WTC11 (cell line): Measurements from ENCODE around the gene MID2. TPM values are rescaled to one million over a fixed set of nuclear protein-coding genes. Genes with fewer than 3 reads are reported as not detected.
A peak's percentile ranks its signal among the peaks of the same experiment; 100 is the strongest.

ENCODE experiments used
- ATAC-seq: fragments of 200-7000 bp; cut with Tn5 transposase; 2 replicates; pipeline ENCODE4 v1.10.0; 2021; ENCODE audit warnings: mild to moderate bottlenecking, moderate library complexity
- Bru-seq: library from RNA; stranded (reverse); fragments of 400-500 nt; gene quantifications from one replicate; lab custom pipeline; 2021; lab: Mats Ljungman, UMichigan
- CTCF ChIA-PET: fragments of 300-600 bp; sonication (Branson Sonifier 250); formaldehyde crosslinking; loops from one replicate; lab custom pipeline; 2021; ENCODE audit warnings: antibody characterized with exemption; lab: Charles Lee
- POLR2A ChIA-PET: fragments of 350-600 bp; sonication (Branson Sonifier 250); formaldehyde crosslinking; loops from one replicate; lab custom pipeline; 2021; ENCODE audit warnings: antibody characterized with exemption; lab: Charles Lee
- DNase-seq: peaks from one replicate; pipeline ENCODE4 v3.0.0; 2021; ENCODE audit warnings: low spot score
- H3K27ac Mint-ChIP-seq: 2 replicates; pipeline ENCODE4 v1.8.0; 2021; ENCODE audit warnings: mixed read lengths
- H3K27me3 Mint-ChIP-seq: 2 replicates; pipeline ENCODE4 v1.8.0; 2021; ENCODE audit warnings: low read depth, mild to moderate bottlenecking, moderate library complexity, mixed read lengths
- H3K36me3 Mint-ChIP-seq: 2 replicates; pipeline ENCODE4 v1.8.0; 2021; ENCODE audit warnings: mixed read lengths
- H3K4me1 Mint-ChIP-seq: 2 replicates; pipeline ENCODE4 v1.8.0; 2022; ENCODE audit warnings: mixed read lengths
- H3K4me3 Mint-ChIP-seq: 2 replicates; pipeline ENCODE4 v1.8.0; 2021; ENCODE audit warnings: mild to moderate bottlenecking, moderate library complexity, mixed read lengths
- H3K9me3 Mint-ChIP-seq: 2 replicates; pipeline ENCODE4 v1.8.0; 2021; ENCODE audit warnings: mixed read lengths
- FOXK1 ChIP-seq: sonication (generic); formaldehyde crosslinking; IDR thresholded peaks from 2 replicates; pipeline ENCODE4 v1.8.0; 2022; ENCODE audit warnings: mild to moderate bottlenecking, moderate library complexity, missing genetic modification reagents
- GRHL2 ChIP-seq: fragments of 250-450 bp; sonication (Bioruptor Pico); IDR thresholded peaks from 2 replicates; pipeline ENCODE4 v1.8.0; 2022; ENCODE audit warnings: mild to moderate bottlenecking, moderate library complexity; ENCODE audit not compliant: insufficient replicate concordance, severe bottlenecking
- HMGA2 ChIP-seq: fragments of 250-450 bp; sonication (Bioruptor Pico); IDR thresholded peaks from 2 replicates; pipeline ENCODE4 v1.4.0; 2021; ENCODE audit warnings: mild to moderate bottlenecking, moderate library complexity
- IRF2 ChIP-seq: sonication (generic); formaldehyde crosslinking; IDR thresholded peaks from 2 replicates; pipeline ENCODE4 v1.8.0; 2022; ENCODE audit warnings: low read depth, missing genetic modification reagents, borderline replicate concordance
- NR3C1 ChIP-seq: sonication (generic); formaldehyde crosslinking; conservative IDR thresholded peaks from 2 replicates; pipeline ENCODE4 v1.8.1; 2023; ENCODE audit warnings: low read depth, mild to moderate bottlenecking, missing genetic modification reagents
- OVOL2 ChIP-seq: fragments of 250-450 bp; sonication (Bioruptor Pico); IDR thresholded peaks from 2 replicates; pipeline ENCODE4 v1.9.0; 2021; ENCODE audit warnings: mild to moderate bottlenecking, borderline replicate concordance
- RORB ChIP-seq: fragments of 250-450 bp; sonication (Bioruptor Pico); IDR thresholded peaks from 2 replicates; pipeline ENCODE4 v1.9.0; 2021; ENCODE audit warnings: mild to moderate bottlenecking
- SMAD4 ChIP-seq: sonication (generic); formaldehyde crosslinking; IDR thresholded peaks from 2 replicates; pipeline ENCODE4 v1.8.0; 2022; ENCODE audit warnings: mild to moderate bottlenecking, missing genetic modification reagents
- ZNF219 ChIP-seq: sonication (generic); formaldehyde crosslinking; IDR thresholded peaks from 2 replicates; pipeline ENCODE4 v1.8.0; 2023; ENCODE audit warnings: missing genetic modification reagents, mild to moderate bottlenecking, borderline replicate concordance
- ZNF423 ChIP-seq: fragments of 250-450 bp; sonication (Bioruptor Pico); IDR thresholded peaks from 2 replicates; pipeline ENCODE4 v2.1.2; 2022; ENCODE audit warnings: mild to moderate bottlenecking, moderate library complexity
- long read RNA-seq, 3 experiments: library from RNA in 1 of 3; library from capped mRNA in 1 of 3; library from polyadenylated mRNA in 1 of 3; unstranded in 2 of 3; stranded (forward) in 1 of 3; transcript quantifications; one replicate each; pipeline ENCODE4 v2.0.0, GENCODE V29; 2021
- total RNA-seq: library from RNA; stranded (reverse); gene quantifications from 3 replicates; pipeline ENCODE4 v1.2.3, GENCODE V29; 2021
- TF ChIP-seq, protein P1 (sequence below): fragments of 250-450 bp; sonication (Bioruptor Pico); conservative IDR thresholded peaks from 2 replicates; pipeline ENCODE4 v1.9.0; 2021; ENCODE audit warnings: mild to moderate bottlenecking
- TF ChIP-seq, protein P2 (sequence below): fragments of 250-450 bp; sonication (Bioruptor Pico); IDR thresholded peaks from 2 replicates; pipeline ENCODE4 v1.9.0; 2021; ENCODE audit warnings: moderate library complexity, mild to moderate bottlenecking, inconsistent platforms, borderline replicate concordance
- TF ChIP-seq, protein P3 (sequence below): sonication (generic); formaldehyde crosslinking; IDR thresholded peaks from 2 replicates; pipeline ENCODE4 v1.8.1; 2022; ENCODE audit warnings: missing genetic modification reagents, borderline replicate concordance
- TF ChIP-seq, protein P4 (sequence below): sonication (generic); formaldehyde crosslinking; IDR thresholded peaks from 2 replicates; pipeline ENCODE4 v1.8.1; 2023; ENCODE audit warnings: mild to moderate bottlenecking, missing genetic modification reagents, borderline replicate concordance
- TF ChIP-seq, protein P5 (sequence below): sonication (generic); formaldehyde crosslinking; IDR thresholded peaks from 2 replicates; pipeline ENCODE4 v1.8.1; 2023; ENCODE audit warnings: mild to moderate bottlenecking, missing genetic modification reagents, moderate library complexity

Gene MID2, protein sequence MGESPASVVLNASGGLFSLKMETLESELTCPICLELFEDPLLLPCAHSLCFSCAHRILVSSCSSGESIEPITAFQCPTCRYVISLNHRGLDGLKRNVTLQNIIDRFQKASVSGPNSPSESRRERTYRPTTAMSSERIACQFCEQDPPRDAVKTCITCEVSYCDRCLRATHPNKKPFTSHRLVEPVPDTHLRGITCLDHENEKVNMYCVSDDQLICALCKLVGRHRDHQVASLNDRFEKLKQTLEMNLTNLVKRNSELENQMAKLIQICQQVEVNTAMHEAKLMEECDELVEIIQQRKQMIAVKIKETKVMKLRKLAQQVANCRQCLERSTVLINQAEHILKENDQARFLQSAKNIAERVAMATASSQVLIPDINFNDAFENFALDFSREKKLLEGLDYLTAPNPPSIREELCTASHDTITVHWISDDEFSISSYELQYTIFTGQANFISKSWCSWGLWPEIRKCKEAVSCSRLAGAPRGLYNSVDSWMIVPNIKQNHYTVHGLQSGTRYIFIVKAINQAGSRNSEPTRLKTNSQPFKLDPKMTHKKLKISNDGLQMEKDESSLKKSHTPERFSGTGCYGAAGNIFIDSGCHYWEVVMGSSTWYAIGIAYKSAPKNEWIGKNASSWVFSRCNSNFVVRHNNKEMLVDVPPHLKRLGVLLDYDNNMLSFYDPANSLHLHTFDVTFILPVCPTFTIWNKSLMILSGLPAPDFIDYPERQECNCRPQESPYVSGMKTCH
- total RNA-seq (3.1 to 6.4 TPM (median 3.3 TPM) in 3 replicates), Bru-seq, nascent RNA (percentile 33 among the genes with signal in this experiment)
- long read RNA-seq, experiment 1, partial matches to known transcripts, result 1 of 3 reads
- long read RNA-seq, experiment 1, other reads (novel, unspliced or antisense), result 0 of 3 reads
- long read RNA-seq, experiment 2, partial matches to known transcripts, result 1 of 6 reads
- long read RNA-seq, experiment 2, other reads (novel, unspliced or antisense), result 2 of 6 reads
- long read RNA-seq, experiment 3, result 0 reads

DNA sequence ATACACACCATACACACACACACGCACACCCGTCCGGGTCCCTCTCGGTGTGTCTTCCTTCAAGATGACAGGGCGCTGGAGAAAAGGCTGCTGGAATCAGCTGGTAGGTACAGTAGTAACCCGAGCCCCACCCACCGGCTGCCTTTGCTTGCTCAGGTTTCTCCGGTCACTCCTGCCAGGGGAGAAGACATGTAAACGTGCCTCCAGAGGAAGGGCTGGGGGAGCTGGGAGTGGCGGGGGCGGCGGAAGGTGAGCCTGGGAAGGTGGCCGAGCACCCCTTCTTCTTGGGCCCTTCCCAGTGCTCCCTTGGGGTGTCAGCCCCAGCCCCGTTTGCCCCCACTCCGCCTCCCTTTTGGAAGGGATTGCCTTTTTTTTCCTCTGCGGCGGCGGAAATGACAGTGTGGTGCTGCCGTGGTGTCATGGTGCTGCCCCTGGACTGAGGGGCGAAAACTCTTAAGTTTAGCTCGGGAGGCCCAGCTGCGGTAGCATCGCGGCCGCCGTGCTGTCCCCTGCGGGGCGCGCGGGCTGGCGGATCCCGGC, at the start of gene MID2:
Gene MID2 (plus strand): TSS at position 169 of the 540 bp plus-strand sequence. CDS start 561 bp downstream, outside the sequence.
- H3K4me1 Mint-ChIP-seq, result peaks cover 14% of the 10 kb centered on the region
- H3K9me3 Mint-ChIP-seq, result no peaks in the 10 kb centered on the region
- peak; percentile 58 for DNase-seq
- ChIA-PET POLR2A (no interaction called here), CTCF (interaction anchor here (0.6 to 1.0 kb wide), 4 partner anchors 24 to 171 kb away, joined by 3 to 4 read pairs (median 3); no protein-coding TSS in a partner anchor)
- H3K36me3 Mint-ChIP-seq, result no peaks in the 10 kb centered on the region
- H3K27ac Mint-ChIP-seq, result no peak within 1 kb of the TSS
- H3K4me3 Mint-ChIP-seq, result peak within 1 kb of the TSS; percentile 60
- TF ChIP-seq OVOL2 (CRISPR knock-in tag) (no peak), ZNF423 (CRISPR knock-in tag) (no peak), FOXK1 (CRISPR knock-in tag) (no peak), HMGA2 (CRISPR knock-in tag) (no peak), IRF2 (CRISPR knock-in tag) (no peak), GRHL2 (CRISPR knock-in tag) (no peak), SMAD4 (CRISPR knock-in tag) (no peak), NR3C1 (CRISPR knock-in tag) (no peak), RORB (CRISPR knock-in tag) (no peak), ZNF219 (CRISPR knock-in tag) (no peak)
- TF ChIP-seq, protein P1, sequence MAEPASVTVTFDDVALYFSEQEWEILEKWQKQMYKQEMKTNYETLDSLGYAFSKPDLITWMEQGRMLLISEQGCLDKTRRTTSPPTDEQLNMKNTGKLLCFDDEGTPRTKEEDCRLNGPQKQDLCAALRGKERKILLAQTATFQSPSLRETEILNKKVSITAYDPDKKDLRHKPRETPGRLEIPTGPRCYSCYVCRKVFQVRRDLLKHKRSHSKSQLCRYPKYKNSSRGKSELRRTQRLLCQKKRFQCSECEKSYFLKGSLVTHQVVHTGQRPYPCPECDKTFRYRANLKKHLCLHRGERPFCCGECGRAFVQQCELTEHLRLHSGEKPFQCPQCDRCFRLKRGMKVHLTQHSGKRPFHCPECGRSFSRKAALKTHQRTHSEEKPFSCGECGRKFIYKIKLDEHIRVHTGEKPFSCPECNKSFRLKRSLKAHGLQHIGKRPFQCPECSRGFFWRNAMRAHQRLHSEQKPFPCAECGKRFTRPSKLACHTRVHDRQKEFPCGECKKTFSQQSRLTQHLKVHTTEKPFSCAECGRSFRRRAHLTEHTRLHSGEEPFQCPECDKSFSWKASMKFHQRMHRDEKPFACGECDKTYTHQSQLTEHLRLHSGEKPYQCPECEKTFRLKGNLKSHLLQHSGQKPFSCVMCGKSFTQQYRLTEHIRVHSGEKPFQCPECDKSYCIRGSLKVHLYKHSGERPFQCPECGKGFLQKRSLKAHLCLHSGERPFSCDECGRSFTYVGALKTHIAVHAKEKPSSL (CRISPR knock-in tag), result no peak
- TF ChIP-seq, protein P2, sequence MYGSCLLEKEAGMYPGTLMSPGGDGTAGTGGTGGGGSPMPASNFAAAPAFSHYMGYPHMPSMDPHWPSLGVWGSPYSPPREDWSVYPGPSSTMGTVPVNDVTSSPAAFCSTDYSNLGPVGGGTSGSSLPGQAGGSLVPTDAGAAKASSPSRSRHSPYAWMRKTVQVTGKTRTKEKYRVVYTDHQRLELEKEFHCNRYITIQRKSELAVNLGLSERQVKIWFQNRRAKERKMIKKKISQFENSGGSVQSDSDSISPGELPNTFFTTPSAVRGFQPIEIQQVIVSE (CRISPR knock-in tag), result no peak
- TF ChIP-seq, protein P3, sequence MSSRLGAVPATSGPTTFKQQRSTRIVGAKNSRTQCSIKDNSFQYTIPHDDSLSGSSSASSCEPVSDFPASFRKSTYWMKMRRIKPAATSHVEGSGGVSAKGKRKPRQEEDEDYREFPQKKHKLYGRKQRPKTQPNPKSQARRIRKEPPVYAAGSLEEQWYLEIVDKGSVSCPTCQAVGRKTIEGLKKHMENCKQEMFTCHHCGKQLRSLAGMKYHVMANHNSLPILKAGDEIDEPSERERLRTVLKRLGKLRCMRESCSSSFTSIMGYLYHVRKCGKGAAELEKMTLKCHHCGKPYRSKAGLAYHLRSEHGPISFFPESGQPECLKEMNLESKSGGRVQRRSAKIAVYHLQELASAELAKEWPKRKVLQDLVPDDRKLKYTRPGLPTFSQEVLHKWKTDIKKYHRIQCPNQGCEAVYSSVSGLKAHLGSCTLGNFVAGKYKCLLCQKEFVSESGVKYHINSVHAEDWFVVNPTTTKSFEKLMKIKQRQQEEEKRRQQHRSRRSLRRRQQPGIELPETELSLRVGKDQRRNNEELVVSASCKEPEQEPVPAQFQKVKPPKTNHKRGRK (CRISPR knock-in tag), result no peak
- TF ChIP-seq, protein P4, sequence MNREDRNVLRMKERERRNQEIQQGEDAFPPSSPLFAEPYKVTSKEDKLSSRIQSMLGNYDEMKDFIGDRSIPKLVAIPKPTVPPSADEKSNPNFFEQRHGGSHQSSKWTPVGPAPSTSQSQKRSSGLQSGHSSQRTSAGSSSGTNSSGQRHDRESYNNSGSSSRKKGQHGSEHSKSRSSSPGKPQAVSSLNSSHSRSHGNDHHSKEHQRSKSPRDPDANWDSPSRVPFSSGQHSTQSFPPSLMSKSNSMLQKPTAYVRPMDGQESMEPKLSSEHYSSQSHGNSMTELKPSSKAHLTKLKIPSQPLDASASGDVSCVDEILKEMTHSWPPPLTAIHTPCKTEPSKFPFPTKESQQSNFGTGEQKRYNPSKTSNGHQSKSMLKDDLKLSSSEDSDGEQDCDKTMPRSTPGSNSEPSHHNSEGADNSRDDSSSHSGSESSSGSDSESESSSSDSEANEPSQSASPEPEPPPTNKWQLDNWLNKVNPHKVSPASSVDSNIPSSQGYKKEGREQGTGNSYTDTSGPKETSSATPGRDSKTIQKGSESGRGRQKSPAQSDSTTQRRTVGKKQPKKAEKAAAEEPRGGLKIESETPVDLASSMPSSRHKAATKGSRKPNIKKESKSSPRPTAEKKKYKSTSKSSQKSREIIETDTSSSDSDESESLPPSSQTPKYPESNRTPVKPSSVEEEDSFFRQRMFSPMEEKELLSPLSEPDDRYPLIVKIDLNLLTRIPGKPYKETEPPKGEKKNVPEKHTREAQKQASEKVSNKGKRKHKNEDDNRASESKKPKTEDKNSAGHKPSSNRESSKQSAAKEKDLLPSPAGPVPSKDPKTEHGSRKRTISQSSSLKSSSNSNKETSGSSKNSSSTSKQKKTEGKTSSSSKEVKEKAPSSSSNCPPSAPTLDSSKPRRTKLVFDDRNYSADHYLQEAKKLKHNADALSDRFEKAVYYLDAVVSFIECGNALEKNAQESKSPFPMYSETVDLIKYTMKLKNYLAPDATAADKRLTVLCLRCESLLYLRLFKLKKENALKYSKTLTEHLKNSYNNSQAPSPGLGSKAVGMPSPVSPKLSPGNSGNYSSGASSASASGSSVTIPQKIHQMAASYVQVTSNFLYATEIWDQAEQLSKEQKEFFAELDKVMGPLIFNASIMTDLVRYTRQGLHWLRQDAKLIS, result no peak
- TF ChIP-seq, protein P5, sequence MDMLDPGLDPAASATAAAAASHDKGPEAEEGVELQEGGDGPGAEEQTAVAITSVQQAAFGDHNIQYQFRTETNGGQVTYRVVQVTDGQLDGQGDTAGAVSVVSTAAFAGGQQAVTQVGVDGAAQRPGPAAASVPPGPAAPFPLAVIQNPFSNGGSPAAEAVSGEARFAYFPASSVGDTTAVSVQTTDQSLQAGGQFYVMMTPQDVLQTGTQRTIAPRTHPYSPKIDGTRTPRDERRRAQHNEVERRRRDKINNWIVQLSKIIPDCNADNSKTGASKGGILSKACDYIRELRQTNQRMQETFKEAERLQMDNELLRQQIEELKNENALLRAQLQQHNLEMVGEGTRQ (CRISPR knock-in tag), result no peak
- peaks cover 38% of the 10 kb centered on the region for H3K27me3 Mint-ChIP-seq
- peak; percentile 81 for ATAC-seq
